Breast epithelium (tissue), 3 donors: ENCODE data around the gene CNOT1.

Source experiments
- CTCF ChIP-seq, 3 donors: fragments of 450-650 bp; IDR thresholded peaks; one replicate each; pipeline ENCODE4 v1.5.1; 2016 to 2017; ENCODE audit warnings: antibody characterized with exemption in 3 of 3, mild to moderate bottlenecking in 3 of 3, moderate library complexity in 3 of 3
- POLR2AphosphoS5 ChIP-seq, 3 donors: sonication (generic); formaldehyde crosslinking; IDR thresholded peaks; one replicate each; pipeline ENCODE4 v1.6.1; 2017; ENCODE audit warnings: antibody characterized with exemption in 3 of 3

GRCh38 chr16:58510776-58511628 is 118.6 kb downstream of the CNOT1 start:
- TF ChIP-seq POLR2AphosphoS5 (IDR thresholded peaks at IDR 0.05) (no peak), CTCF (IDR thresholded peaks at IDR 0.05) (no peak)
